Suprapubic skin (tissue), 4 donors: ENCODE results near the gene GPRC5B.

Experiments
- CTCF ChIP-seq, 2 donors: fragments of 200-600 bp in 1 of 2; fragments of 450-650 bp in 1 of 2; sonication (generic) in 1 of 2; IDR thresholded peaks; one replicate each; pipeline ENCODE4 v1.5.1; 2016 to 2019; ENCODE audit warnings: antibody characterized with exemption in 2 of 2, mild to moderate bottlenecking in 1 of 2, moderate library complexity in 1 of 2
- EP300 ChIP-seq: sonication (generic); formaldehyde crosslinking; IDR thresholded peaks from one replicate; pipeline ENCODE4 v1.6.1; 2017; ENCODE audit warnings: antibody characterized with exemption
- POLR2A ChIP-seq, 2 donors: fragments of 450-650 bp; IDR thresholded peaks; one replicate each; pipeline ENCODE4 v1.6.1; 2017; ENCODE audit warnings: antibody characterized with exemption in 2 of 2, mild to moderate bottlenecking in 2 of 2, moderate library complexity in 2 of 2
- POLR2AphosphoS5 ChIP-seq, 3 donors: sonication (generic); formaldehyde crosslinking; IDR thresholded peaks; one replicate each; pipeline ENCODE4 v1.6.1; 2017; ENCODE audit warnings: antibody characterized with exemption in 3 of 3

- TF ChIP-seq CTCF (IDR thresholded peaks at IDR 0.05), result no peak
- no peak for TF ChIP-seq POLR2A (IDR thresholded peaks at IDR 0.05)
- no peak for TF ChIP-seq POLR2AphosphoS5 (IDR thresholded peaks at IDR 0.05)
- no peak for TF ChIP-seq EP300
Observed at GRCh38 chr16:19848756-19849155, 35.9 kb downstream of the GPRC5B start.
